GM18505 (cell line): Measurements from ENCODE around the gene KLF16.

Experiments used
- ATAC-seq: cut with Tn5 transposase; IDR thresholded peaks from one replicate; pipeline ENCODE4 v1.9.1; 2021; ENCODE audit not compliant: unreplicated experiment
- POLR2A ChIP-seq: IDR thresholded peaks from 4 replicates; pipeline ENCODE4 v1.6.1; 2011; ENCODE audit warnings: borderline replicate concordance; ENCODE audit not compliant: insufficient read depth, insufficient read length; ENCODE audit errors: extremely low read depth

The KLF16 gene

DNA sequence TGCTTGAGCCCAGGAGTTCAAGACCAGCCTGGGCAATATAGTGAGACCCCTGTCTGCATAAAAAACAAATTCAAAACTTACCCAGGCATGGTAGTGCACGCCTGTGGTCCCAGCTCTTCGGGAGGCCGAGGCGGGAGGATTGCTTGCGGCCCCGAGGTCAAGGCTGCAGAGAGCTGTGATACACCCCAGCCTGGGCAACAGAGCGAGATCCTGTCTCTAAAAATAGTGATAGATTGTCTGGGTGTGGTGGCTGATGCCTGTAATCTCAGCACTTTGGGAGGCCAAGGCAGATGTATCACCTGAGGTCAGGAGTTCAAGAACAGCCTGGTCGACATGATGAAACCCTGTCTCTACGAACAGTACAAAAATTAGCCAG lies 4.0 kb upstream of the KLF16 start:
- no peak for TF ChIP-seq POLR2A
- no peak for ATAC-seq

DNA sequence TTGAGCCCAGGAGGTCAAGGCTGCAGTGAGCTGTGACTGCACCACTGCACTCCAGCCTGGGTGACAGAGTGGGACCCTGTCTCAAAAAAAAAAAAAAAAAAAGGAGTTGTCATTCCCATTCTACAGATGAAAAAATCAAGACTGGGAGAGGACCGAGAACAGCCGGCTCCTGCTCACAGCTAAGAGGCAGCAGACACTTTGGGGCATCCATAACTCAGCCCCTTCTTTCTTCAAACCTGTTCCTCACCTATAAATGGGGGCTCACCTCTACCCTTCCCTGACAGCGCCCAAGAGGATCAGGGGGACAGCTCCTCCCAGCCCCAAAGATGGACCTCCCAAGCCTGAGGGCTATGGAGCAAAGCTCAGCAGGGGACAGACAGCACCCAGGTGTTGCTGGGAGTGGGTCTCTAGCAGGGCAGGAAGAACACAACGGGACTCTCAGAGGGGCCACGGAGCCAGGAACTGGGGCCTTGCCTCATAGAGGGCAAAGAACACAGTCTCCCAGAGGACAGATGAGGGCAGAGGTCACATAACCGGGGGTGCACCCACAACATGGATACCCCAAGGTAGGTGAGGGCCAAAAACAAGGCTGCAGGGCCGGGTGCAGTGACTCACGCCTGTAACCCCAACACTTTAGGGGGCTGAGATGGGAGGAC lies 3.4 kb upstream of the KLF16 start:
- ATAC-seq, result no peak
- no peak for TF ChIP-seq POLR2A

DNA sequence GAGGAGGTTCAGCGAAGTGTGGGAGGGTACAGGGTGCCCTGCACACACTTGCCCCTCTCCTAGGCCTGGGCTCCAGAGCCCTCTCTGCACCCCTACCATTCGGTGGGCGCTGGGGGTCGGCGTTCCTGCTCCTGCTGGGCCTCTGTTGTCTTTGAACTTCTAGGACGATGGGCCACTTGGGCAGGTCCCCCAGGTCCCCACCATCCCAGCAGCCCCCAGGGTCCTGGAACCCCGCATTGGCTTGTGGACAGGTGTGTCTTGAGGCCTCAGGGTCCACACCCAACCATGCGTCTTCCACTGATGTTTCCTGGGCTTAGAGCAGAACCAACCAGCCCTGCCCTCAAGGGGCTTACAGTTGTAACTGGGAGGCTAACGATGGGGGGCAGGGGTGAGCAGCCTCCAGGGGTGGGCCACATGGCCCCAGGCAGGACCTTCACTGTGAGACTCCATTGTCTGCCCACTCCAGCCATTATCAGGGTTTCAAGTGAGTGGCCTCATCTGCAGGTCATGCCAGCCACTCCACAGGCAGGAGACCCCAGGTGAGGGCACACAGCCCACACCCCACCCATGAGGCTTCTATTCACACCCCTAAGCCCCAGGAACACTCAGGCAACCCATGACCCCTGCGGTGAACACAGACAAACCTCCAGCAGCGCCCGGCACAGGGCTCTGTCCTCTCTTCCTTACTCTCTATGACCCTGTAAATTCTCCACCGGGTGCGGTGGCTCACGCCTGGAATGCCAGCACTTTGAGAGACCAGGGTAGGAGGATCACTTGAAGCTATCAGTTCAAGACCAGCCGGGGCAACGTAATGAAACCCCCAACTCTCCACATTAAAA lies 2.0 kb upstream of the KLF16 start:
- ATAC-seq, result no peak
- TF ChIP-seq POLR2A, result no peak

DNA sequence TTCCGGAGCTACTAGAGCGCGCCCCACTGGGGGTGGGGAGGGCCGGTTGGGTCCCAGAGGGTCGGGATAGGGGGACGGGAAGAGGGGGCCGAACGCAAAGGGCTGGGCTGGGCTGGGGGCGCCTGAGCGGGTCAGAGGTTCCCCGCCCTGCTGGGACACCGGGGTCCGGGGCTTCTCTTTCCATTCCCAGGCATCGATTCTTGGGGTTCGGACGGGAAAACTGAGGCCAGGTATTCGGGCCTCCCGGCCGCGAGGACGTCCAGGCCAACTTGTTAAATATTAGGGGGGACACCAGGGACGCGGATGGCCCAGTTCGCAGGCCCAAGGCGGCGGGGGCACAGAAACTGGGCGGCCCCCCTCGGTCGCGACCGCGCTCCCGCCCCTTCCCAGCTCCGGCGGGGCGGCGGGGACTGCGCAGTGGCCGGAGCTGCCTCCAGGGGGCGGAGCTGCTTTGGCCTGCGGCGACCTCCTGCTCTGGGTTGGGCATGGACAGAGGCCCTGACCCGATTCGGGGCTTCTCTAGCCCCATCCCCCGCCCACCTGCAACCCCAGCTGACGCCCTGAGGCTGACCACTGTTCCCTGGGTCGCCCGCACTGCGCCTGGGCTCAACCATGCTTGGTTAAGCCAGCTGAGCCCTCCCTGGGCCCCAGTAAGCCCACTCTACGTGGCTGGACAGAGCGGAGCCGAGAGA lies 1.2 kb upstream of the KLF16 start:
- peak; percentile 24 for ATAC-seq
- peak; percentile 37 for TF ChIP-seq POLR2A

DNA sequence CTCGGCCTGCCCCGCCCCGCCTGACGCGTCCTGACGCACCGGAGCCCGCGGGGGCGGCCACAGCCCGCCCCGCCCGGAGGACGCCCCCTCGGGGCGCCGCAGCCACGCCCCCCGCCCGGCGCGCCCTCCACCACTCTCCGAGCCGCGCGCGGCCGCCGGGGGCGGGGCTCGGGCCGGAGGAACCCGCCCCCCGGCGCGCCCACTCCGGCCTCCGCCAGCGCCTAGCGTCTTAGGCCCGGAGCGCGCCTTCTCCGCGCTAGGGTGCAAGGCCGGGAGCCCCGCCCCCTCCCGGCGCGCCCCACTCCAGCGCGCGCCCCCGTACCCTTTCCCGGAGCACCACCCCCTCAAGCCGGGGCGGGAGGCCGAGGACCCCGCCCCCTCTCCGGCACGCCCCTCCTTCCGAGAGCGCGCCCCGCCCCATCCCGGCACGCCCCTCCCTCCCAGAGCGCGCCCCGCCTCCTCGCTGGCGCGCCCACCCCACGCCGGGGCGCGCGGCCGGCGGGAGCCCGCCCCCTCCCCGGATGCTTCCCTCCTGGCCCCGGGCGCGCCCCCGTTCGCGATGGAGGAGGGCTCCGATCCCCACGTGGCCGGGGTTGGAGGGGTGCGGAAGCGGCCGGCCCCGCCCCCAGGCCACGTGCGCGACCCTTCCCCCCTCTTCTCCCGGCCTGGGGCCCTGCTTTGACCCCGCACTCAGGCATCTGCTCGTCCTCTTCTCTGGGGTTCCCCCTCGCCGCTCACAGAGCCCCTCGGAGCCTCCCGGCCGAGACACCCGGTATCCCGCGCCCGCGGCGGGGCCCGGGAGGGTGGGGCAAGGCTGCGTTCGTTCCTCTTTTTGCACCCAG lies 480 bp upstream of the KLF16 start:
- TF ChIP-seq POLR2A, result no peak
- ATAC-seq, result peak; percentile 54

DNA sequence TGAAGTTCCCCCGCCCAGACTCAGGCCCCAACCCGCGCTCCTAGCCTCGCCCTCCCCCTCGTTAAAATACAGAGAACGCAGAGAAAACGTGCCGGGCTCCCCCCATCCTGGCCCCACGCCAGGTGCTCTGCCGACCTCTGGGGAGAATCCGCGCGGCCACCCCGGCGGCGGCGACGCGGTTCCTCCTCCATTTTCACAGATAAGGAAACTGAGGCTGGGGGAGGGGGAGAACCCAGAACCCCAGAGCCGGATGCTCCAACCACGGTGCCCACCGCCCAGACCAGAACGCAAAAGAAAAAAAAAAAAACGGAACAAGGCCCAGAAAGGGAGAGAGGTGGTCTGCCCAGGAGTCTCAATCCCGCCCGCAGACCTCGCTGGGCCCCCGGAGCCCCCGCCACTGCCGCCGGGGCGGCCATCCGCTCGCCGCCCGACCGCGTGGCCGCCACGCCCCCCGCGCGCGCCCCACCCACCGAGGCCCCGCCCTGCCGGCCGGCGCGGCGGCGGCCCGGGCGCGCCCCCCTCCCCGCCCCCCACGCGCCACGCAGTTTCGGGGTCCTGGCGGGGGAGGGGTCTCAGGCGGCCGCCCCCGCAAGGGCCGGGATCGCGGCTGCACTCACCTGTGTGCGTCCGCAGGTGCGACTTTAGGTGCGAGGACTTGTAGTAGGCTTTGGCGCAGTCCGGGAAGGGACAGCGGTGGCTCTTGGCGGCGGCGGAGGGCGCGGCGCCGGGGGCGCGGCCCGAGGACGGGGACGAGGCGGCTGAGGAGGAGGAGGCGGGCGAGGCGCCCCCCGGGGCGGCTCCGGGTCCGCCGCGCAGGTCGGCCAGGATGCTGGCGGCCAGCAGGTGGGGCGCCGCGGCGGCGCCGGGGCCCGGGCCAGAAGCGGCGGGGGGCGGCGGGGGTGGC lies 703 bp downstream of the KLF16 start:
- TF ChIP-seq POLR2A, result no peak
- peak; percentile 12 for ATAC-seq

DNA sequence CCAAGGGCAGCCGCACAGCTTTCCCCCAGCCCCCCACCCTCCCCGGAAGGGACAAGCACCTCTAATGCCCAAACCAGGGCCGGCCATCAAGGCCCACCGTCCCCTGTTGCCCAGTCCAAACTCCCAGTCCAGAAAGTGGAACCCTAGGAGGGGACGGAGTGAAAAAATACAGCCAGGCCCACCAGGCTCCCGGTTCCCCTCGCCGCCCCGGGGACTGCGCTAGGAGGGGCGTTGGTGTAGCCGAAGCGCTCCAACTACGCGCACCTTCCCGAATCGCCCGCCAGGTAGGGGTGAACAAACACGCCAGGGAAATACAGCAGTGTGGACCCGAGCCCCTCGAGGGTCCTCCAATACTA lies 1.3 kb downstream of the KLF16 start:
- no peak for TF ChIP-seq POLR2A
- ATAC-seq, result no peak

DNA sequence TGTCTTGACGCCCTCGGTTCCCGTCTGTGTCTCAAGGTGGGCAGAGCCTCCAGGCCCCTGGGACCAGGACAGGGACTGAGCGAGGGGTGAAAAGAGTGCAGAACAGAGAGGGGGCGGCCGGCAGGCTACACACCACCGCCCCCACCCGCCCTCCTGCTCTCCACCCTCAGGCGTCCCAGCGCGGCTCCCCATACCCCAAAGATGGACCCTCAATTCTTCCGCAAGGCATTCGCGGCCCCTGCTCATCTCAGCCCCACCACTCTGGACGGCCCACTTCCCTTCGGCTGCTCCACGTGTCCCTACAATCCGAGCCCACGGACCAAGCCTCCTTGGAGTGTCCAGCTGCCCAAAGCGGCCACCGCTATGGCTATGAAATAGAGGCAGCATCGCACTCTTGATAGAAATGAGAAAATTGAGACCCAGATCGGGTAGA lies 1.8 kb downstream of the KLF16 start:
- no peak for ATAC-seq
- no peak for TF ChIP-seq POLR2A

DNA sequence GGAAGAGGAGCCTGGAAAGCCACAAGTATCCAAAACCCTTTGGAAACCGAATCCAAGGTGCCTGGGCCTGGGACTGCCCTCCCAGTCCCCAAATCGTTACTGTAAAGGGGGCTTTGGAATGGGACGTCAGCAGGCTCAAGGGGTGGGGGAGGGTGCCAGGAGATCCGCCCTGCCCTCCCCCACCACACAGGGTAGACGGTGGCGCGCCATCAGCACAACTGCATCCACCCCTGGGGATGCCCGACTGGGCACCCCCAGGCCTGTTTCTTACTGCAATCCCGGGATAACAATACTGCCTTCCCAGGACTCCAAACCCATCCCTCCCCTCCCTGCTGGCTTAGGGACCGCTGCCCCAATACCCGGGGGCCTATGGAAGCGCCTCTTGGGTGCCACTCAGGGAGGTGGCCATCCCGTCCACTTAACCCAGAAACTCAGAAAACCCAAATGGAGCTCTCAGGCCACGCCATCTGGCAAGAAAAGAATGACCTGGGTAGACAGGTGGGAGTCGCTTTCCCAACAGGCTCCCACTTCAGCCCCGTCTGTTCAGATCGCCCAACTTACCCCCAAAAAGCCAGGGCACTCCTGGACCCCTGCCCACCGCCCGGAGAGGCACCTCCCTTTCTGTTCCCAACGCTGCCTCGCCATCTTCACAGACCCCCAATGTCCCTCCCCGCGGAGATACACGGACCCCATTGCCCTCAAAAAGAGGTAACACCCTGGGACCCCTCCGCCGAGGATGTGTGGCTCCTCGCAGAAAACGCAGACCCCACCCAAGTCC lies 2.4 kb downstream of the KLF16 start:
- ATAC-seq, result no peak
- no peak for TF ChIP-seq POLR2A

DNA sequence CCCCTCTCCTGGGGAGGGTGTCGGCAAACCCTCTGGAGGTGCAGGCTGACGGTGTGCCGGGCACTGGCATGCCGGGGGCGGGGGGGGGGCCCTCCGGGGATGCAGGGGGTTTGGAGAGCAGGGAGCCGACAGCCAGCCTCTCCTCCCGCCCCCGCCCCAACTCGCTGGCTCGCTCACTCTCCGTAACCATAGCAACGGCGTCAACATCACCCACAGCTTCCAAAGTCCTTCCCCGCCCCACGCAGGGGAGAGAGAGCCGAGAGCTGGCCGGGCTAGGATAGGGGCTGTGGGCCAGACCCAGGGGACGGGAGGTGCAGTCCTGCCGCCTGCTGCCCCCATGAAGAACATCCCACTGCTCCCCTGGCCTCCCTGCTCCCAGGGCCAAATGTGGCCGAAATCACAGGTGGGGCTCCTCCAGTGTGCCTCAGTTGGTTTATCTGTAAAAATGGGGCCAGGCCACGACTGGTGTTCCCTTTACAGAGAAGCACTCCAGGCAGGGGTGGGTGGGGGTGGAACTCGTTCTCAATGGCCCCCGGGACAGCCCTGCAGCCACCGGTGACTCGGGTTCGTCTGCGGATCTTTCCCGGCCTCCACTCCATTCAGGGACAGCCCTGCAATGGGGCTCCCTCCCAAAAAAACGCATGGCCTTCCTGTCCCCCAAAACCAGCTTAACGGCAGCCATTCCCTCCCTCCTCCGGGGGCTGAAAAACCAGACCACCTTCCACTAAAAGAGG lies 3.2 kb downstream of the KLF16 start:
- TF ChIP-seq POLR2A, result no peak
- no peak for ATAC-seq

DNA sequence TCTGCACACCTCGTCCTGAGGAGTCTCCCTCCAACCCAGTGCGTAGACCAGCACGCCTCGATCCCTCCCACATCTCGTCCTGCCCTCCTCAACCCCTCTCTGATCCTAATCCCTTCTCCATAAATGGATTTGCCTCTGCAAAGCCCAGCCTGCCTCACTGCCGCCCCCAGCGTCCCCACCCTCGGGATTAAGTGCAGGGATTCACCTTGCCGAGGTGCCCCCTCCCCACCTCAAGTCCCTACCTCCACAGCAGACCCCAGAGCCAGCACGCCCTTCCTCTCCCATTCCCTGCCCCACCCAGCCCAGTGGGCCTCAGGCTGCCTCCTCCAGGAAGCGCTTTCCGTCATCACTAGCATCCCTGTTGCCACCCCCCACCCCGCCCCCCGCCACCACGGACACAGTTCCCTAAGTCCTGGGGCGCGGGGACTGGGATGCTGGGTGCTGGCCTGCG lies 4.0 kb downstream of the KLF16 start:
- no peak for ATAC-seq
- TF ChIP-seq POLR2A, result no peak
